ENCODE measurements around the gene PCNX4.

DNA sequence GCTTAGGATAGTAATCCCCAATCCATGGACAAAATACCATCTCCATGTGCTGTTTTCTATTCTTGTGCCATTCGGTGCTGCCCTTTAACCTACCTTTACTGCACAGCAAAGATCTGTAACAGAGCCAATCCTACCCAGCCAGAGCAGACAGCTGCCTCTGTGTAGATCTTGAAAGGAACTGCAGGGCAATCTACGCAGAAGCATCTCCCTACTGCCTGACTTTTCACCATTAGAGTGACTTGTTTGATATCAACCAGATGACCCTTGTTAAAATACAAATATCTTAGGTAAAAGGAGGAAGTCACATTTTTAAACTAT lies 123.4 kb downstream of the PCNX4 start:
- no peak for TF ChIP-seq POLR2AphosphoS5 (IDR thresholded peaks at IDR 0.05; ENCODE audit: low read depth, low read length)
- no peak for TF ChIP-seq SIN3A (IDR thresholded peaks at IDR 0.05; ENCODE audit: borderline replicate concordance, insufficient read depth, low read length)
- no peak for TF ChIP-seq REST (IDR thresholded peaks at IDR 0.05; ENCODE audit: insufficient read depth in 1 of 2, low read depth in 2 of 2, low read length in 2 of 2)
- no peak for TF ChIP-seq TAF1 (IDR thresholded peaks at IDR 0.05; ENCODE audit: borderline replicate concordance, insufficient read depth, low read length)

Data from PFSK-1 (cell line).